Stimulated activated CD8-positive, alpha-beta memory T cell treated with anti-CD3 and anti-CD28 coated beads, Interleukin-7, amount 100 ng/mL, for 48 hours (primary cell): ENCODE measurements around the gene BIN1.

ENCODE experiments used
- DNase-seq, 2 donors: peaks; one replicate each; pipeline ENCODE4 v3.0.0-alpha.2; 2020; ENCODE audit warnings: low read depth in 1 of 2; ENCODE audit errors: extremely low read depth in 1 of 2

BIN1 gene

GRCh38 chr2:127106991-127107621 lies at the start of gene BIN1:
TSS of gene BIN1 (minus strand) at chr2:127107154. CDS start at chr2:127106943, 211 bp downstream.
- peak; percentile 39 to 48 for DNase-seq

- no peak for DNase-seq
These were observed 49.0 kb upstream of the BIN1 start for GRCh38 chr2:127155947-127156346.

GRCh38 chr2:127155028-127155581 lies 48.2 kb upstream of the BIN1 start:
- DNase-seq: no peak

GRCh38 chr2:127154396-127154795 lies 47.4 kb upstream of the BIN1 start:
- DNase-seq: no peak

GRCh38 chr2:127153691-127154158 lies 46.8 kb upstream of the BIN1 start:
- no peak for DNase-seq

- no peak for DNase-seq
These were observed 44.0 kb upstream of the BIN1 start for GRCh38 chr2:127150996-127151395.

GRCh38 chr2:127149384-127149783 lies 42.4 kb upstream of the BIN1 start:
- no peak for DNase-seq

GRCh38 chr2:127146820-127147502 lies 40.0 kb upstream of the BIN1 start:
- no peak for DNase-seq

GRCh38 chr2:127146071-127146725 lies 39.2 kb upstream of the BIN1 start:
- no peak for DNase-seq

- no peak for DNase-seq
These were observed 38.4 kb upstream of the BIN1 start for GRCh38 chr2:127145280-127145895.

GRCh38 chr2:127143841-127144782 lies 37.2 kb upstream of the BIN1 start:
- DNase-seq: no peak

GRCh38 chr2:127142663-127143630 lies 36.0 kb upstream of the BIN1 start:
- DNase-seq: no peak

- DNase-seq: no peak
These were observed 33.6 kb upstream of the BIN1 start for GRCh38 chr2:127140538-127140937.

GRCh38 chr2:127139766-127140165 lies 32.8 kb upstream of the BIN1 start:
- DNase-seq: no peak

- no peak for DNase-seq
These were observed 31.3 kb upstream of the BIN1 start for GRCh38 chr2:127138281-127138680.

GRCh38 chr2:127137741-127138140 lies 30.8 kb upstream of the BIN1 start:
- no peak for DNase-seq

GRCh38 chr2:127137225-127137624 lies 30.3 kb upstream of the BIN1 start:
- no peak for DNase-seq

- no peak for DNase-seq
These were observed 28.2 kb upstream of the BIN1 start for GRCh38 chr2:127134833-127135830.
